HG03432 (cell line): ENCODE data around the gene SGK1.
"Not testable (repeated sequence)": the region's sequence is repeated elsewhere in the genome, so short reads cannot be mapped to it uniquely, and the experiment has no call there.

ENCODE experiments used
- ATAC-seq: cut with Tn5 transposase; IDR thresholded peaks from one replicate; pipeline ENCODE4 v1.9.1; 2021; ENCODE audit warnings: mild to moderate bottlenecking, moderate library complexity; ENCODE audit not compliant: unreplicated experiment

SGK1 gene

DNA sequence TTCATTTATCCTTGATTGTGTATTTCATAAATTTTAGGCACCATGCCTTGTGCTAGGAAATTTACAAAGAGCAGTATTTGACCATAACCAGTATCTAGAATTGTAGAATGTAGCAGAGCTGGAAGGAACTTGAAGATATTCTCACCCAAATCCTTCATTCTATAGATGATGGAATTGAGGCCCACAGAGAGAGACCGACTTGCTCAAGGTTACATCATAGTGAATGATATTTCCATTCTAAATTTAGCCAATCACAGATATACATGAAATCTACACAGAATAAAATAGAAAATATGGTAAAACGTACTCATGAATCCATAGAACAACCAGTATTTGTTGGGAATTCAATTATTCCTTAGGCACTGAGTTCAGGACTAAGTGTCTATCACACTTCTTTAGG is 10.9 kb upstream of the SGK1 start:
- no peak for ATAC-seq

DNA sequence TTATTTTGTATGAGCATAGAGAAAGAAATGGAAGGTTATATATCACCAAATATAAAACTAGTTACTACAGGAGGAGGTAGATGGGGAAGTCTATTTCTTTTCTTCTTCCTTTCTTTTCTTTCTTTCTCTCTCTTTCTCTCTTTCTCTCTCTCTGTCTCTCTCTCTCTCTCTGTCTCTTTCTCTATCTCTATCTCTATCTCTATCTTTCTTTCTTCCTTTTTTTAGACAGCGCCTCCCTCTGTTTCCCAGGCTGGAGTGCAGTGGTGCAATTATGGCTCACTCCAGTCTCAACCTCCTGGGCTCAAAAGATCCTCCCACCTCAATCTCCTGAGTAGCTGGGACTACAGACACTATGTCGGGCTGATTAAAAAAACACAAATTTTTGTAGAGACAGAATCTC is 10.2 kb upstream of the SGK1 start:
- ATAC-seq, result no peak

DNA sequence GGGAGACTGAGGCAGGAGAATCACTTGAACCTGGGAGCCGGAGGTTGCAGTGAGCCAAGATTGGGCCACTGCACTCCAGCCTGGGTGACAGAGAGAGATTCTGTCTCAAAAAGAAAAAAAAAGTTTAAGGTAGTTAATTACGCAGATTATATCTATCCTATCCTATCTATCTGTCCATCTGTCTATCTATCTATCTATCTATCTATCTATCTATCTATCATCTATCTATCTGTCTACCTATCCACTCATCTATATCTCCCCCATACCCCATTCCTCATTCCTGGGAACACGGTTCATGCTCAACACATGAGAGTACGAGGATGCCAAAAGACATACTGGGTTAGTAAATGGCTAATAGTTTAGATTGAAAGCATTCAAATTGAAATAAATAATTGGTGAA is 8.3 kb upstream of the SGK1 start:
- not testable (repeated sequence) for ATAC-seq

DNA sequence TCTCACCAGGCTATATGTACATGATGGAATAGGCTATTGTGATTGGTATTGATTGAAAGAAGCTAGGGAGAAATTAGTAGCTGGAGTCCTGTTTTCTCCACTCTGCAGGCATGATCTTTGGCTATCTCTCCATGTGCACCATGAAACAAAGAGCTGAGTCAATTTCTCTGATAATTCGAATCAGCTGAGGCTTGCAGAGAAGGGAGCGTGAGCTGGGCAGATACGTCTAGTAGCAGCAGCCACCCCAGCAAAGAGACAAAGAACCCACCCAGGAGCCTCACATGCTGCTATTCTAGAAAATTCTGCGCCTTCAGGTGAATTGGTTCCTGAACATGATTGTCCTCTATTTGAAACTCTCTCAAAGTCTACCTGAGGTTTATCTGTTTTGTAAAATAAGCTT is 6.9 kb upstream of the SGK1 start:
- ATAC-seq, result no peak

DNA sequence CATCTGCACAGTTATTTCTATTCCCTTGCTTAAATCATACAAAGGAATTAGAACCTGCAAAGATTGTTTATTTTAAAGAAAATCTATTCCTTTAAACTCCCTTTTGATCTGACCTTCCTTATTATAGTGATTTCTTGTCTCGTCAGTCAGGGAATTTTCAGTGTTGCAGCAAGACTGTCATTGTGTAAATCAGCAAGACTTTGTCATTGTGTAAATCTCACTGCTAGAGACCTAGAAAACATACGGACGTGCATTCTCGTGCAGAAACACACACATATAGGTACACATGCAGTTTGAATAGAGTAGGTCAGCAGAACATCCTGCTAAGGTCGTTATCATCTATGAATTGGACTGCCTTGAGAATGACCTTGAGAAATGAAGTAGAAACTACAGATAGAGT is 6.2 kb upstream of the SGK1 start:
- no peak for ATAC-seq

DNA sequence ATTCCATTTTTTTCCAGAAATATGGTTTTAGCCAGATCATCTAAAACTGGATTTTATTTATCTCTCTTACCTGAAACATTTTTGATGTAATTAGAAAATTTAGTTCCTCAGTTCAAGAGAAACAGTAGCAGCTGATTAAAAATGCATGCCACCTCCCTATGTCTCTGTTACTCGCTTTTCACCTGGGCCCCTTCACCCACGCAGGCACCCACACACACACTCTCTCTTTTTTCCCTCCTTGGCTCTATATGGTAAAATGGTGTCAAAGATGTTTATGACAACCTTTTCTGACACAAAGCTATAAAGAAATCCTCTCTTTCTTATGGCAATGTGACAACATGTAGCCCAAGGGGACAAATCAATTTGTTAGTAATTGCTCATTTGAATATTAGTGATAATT is 5.8 kb upstream of the SGK1 start:
- no peak for ATAC-seq

DNA sequence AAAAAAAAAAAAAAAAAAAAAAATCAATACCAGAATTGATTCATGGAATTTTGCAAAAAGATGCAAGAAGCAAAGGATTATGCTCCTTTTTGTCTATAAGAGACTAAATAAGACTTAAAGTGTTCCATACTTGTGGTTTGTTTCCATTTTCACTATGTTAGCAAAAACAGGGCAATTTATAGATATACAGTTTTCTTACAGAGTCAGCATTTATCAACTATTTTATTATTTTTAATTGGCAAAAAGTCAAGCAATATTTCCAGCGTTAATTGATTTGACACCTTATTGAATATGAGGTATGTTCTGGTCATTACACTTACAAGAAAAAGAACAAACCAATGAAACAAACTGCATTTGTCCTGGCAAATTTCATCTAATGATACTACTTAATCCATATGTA is 5.4 kb upstream of the SGK1 start:
- no peak for ATAC-seq

DNA sequence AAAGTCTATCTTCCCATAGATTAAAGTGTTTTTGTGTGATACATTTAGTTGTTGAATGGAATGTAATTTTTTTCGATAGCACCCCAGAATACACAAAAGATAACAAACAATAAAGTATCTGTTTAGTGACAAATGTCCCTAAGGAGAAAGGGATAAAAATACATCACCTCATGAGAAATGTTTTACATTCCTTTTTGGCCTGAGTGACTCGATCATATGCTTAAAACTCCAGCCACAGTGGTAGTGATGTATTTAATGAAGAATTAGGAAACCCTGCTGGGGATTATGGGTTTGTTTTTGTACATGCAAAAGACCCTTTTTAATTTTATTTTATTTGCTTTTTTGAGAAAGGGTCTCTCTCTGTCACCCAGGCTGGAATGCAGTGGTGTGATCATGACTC is 4.3 kb upstream of the SGK1 start:
- ATAC-seq, result no peak

DNA sequence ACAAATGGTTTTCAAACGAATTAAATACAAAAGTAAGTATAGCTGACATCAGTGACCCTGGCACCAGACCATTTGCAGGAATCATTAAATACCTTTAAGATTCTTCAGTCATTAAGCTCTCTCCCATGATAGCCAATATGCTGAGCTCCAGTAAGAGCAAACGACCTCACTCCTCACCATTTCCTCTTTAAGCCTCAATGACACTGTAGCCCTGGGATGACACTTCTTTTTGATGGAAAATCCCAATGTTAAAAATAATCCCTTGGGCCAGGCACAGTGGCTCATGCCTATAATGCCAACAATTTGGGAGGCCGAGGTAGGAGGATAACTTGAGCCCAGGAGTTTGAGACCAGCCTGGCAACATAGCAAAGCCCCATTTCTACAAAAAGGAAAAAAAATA is 3.3 kb upstream of the SGK1 start:
- no peak for ATAC-seq

DNA sequence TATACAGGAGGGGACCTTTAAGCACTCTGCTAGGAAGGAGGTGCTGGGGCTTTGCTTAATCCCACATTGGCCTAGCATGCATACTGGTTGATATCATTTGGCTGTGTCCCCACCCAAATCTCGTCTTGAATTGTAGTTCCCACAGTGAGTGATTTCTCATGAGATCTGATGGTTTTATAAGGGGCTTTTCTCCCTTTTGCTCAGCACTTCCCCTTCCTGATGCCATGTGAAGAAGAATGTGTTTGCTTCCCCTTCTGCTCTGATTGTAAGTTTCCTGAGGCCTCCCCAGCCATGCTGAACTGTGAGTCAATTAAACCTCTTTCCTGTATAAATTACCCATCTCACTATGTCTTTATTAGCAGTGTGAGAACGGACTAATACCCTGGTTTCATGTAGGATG is 1.8 kb upstream of the SGK1 start:
- ATAC-seq, result not testable (repeated sequence)

DNA sequence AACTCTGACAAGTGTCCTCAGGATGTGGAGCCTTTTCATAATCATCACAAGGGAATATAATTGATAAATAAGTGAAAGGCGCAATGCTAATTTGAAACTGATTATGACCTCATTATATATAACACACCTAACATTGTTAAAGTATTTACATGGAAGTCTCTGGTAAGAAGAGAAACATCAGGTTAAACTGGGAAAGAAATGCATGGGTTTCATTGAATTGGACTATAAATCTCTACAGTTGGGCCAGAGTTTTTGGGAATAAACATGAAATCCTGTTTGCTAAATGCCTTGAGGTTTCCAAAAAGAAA is 1.0 kb upstream of the SGK1 start:
- no peak for ATAC-seq

DNA sequence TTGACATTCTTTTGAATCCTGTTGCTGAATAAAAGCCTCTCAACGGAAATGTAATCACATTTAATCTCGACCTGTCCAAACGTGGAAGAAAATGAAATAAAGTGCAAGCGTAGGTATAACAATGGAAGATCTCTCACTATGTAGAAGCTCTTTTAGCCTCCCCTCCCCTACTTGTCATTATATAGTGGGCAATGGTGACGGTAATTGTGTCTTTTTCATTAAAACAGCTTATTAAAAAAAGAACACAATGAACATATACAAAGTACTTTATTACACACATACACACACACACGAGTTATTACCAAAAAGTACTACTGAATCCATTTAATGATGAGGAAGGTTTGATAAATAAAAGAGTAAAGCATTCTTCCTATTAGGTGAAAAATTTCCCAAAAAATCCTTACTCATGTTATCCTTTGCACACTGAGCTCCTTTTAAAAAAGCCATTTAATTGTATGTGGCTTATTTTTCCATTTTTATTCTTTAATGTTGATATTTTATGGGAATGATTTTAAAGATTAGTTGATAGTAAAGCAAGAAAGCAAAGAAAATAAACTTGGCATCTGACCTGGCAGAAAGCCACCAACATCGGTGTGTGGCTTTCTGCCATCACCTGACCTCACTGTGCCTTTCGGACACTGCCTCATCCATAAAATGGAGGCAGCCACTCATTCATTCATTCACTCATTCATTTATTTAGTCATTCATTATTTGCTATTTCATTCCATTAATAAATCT is 493 bp upstream of the SGK1 start:
- ATAC-seq, result no peak

DNA sequence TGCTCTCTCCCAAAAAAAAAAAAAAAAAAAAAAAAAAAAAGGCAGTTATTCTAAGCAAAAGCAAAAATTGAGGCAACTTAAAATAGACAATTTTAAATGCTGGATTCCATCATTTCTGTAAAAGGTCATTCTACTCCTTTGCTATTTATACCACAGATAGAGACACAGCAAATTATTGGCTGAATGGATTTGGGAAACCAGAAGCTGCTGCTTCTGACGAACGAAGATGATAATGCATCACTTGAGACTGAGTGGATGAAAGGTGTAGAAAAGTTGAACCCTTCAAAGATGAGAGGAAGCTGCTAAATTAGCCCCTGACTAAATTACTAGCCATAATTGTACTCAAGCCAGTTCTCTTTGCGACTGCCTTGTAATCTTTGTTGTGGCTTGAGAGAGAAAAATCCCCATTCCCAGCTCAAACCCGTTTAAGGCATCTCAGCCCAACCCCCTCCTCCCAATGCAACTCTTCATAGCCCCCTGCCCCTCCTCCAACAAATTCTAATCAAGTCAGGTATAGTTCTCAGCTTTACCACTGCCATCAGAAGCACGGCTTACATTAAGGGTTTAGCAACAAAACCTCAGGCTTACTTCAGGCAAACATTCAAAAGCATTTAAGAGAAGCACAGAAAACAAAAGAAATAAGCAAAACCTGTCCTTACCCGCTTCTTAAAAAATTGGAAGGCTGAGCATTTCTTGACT is 1.0 kb downstream of the SGK1 start:
- no peak for ATAC-seq

DNA sequence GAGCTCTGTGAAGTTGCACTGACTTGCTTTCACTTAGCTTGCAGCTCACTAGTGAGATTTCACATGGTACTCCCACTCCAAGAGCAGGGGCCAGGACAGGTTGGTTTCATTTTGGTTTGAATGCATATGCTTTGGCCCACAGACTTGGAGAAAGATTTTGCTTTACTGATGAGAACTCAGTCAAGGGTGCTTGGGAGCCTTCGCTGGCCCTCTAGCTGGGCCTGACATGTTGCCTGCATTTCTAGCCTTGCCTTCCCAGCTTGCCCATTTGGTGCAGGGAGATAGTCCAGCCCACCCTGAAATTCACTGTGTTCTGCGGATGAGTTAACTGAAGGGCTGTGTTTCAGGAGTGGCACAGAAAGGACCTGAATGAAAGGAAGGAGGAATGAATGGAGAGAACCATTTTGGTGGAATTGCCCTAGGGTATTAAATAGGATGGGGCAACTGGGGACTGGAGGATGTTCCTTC is 1.9 kb downstream of the SGK1 start:
- no peak for ATAC-seq

DNA sequence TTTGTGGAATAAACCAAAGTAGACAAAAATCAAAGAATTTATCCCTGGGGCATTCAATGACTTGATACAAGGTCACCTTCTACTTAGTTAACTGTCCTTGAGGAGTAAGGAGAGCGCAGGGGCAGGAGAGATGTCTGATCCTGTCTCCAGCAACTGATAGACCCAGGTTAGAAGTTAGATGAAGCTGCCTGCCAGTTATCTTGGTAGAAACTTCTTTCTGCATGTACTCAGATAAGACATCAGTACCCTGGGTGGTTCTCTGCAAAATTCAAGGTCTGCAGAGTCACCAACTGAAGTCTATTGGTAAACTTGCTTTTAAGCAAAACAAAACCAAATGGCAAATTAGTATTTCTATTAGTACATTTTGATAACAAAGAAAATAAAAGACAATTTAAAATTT is 2.7 kb downstream of the SGK1 start:
- no peak for ATAC-seq

DNA sequence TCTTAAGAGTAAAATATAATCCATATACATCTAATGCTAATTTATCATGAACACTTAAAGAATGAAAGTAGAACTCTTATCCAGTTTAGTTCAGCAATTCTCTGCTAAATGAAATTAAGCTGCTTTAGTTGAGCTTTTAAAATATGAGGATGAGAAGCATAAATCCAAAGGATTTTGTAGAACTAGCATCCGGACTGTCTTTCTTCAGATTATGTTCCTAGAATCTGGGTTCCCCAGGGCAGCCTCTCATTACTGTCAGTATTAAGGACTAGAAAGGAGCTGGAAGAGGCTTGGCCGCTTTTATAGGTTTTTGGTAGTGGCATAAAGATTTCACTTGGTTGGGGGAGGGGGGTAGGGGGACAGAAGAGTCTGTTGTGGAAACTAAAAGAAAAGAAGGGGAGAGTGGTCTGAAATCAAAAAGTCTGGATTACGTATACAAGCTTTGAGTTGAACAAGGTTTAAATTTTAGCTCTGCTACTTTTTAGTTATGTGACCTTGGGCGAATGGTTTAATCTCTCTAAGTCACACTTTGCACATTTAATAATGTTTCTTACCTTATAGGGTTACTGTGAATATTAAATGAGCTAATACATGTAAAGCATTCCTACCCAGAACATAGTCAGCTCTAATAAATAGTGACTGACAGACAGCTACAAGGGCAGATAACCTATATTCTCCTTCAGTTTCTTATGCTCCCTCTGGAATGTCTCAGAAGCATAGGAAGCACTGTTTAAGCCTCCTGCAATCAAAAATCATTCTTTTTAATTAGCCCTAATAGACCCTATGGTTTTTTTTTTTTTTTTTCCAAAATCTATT is 3.7 kb downstream of the SGK1 start:
- ATAC-seq, result no peak

DNA sequence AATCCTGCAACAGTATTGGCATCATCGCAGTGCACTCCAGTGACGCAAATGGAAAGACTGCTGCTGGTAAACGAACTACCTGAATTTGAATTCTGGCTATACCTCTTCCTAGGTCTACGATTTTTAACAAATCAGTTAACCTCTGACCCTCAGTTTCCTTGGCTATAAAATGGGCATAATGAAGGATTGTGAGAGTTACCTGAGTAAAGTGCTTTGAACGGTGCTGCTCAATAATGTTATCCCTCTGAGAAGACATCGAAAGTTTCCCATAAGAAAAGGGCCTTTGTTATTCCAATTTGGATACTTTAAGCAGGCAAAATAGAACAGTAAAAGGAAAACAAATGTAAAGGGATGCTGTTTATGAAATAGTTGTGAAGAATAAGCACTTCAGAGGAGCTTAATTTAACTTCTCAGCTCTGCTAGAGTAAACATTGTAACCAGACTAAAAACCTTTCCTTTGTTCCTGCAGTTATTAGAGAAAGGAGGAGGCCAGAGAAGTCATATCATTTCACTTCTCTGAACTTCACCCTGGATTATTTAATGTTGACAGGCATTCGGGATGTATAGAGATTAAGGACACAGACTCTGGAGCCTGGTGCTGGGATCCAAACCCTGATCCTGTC is 5.8 kb downstream of the SGK1 start:
- no peak for ATAC-seq

DNA sequence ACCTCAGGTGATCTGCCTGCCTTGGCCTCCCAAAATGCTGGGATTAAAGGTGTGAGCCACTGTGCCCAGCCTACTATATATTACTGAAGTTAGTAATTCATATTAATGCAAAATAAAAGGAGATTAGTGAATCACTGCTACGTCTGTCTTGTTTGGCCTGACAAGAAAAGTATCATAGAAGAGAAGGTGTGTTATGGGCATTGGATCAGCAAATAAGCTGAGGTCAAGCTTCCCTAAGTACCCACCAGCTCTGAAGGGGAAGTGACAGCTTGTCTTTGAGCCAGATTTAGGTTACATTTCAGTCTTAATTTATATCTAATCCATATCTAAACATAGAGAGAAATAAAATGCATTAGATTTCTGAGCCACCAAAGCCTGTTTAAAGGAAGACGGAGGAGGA is 7.1 kb downstream of the SGK1 start:
- no peak for ATAC-seq

DNA sequence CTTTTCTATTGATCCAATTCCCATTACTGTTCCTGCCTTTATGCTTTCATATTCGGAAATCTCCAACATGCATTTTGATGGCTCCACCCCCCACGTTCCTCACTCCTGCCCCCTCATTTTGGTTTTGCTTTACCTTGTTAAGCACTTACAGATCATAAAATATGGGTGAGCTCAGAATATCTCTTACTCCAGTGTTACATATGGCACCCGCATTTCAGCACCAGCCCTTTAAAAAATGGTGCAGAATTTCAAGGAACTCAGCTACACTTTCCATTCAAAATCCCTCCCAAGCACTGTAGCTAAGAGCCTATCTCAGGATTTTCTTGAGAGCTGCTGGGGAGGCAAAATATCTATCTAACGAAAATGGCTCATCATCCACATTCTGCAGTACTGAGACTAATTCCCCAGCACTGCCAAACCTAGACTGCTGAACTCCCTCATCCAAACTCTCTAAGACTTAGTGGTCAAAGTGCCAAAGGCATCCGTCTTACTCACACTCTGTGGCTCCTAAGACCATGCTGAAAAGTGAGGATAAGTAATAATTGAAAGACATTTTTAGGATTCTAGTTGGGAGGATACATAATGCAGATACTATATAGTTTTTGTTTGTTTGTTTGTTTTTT is 7.8 kb downstream of the SGK1 start:
- no peak for ATAC-seq

DNA sequence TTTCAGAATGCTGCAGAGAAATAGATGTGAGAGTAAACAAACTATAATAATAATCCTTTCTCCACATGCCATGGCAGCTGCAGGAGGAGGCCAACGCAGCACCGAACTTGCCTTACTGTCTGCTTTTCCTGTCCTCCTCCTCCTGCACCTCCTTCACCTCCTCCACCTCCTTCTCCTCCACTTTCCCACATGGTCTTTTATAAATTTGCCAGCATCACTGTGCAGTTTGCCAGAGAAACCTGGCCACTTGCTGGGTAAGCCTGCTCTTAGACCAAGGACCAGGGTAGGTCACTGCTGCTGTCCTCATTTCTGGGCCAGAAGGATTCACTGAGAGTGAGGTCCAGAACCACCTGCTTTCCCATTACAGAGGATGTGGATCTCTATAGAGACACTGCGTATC is 8.7 kb downstream of the SGK1 start:
- ATAC-seq, result no peak

DNA sequence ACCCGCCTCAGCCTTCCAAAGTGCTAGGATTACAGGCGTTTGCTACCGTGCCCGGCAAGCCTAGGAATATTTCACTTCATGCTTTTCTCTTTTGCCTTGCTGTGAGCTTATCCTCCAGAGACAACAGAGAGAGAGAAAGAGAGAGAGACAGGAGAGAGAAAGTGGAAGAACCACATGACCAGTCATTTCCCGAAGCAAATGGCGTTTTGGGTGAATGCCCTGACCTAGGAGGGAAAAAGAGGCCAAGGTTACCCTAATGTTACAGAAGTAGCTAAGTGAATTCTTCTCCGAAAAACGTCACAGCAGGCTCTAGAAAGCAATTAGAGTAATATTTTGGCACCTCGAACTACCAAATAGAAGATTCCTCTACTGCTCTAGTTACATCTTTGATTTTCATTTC is 9.1 kb downstream of the SGK1 start:
- no peak for ATAC-seq
